ACC112 (cell line): ENCODE data around the gene FOSL1.

Source experiments
- H2AFZ ChIP-seq: fragments of 200-600 bp; sonication (generic); one replicate; pipeline ENCODE4 v1.6.0; 2017; ENCODE audit warnings: antibody characterized with exemption, low read length; ENCODE audit not compliant: unreplicated experiment
- H3K27ac ChIP-seq: fragments of 200-600 bp; sonication (generic); 2 replicates; pipeline ENCODE4 v1.5.1; 2014; ENCODE audit warnings: low read depth, mild to moderate bottlenecking, antibody characterized with exemption, low read length, moderate library complexity
- H3K27me3 ChIP-seq: fragments of 200-600 bp; sonication (generic); 2 replicates; pipeline ENCODE4 v1.6.1; 2014; ENCODE audit warnings: mild to moderate bottlenecking, antibody characterized with exemption, low read length, moderate library complexity, mixed read lengths; ENCODE audit not compliant: insufficient read depth
- H3K36me3 ChIP-seq: fragments of 200-600 bp; sonication (generic); 2 replicates; pipeline ENCODE4 v1.6.1; 2016; ENCODE audit warnings: mild to moderate bottlenecking, antibody characterized with exemption, low read length, moderate library complexity, mixed read lengths; ENCODE audit not compliant: insufficient read depth
- H3K4me1 ChIP-seq: fragments of 200-600 bp; sonication (generic); one replicate; pipeline ENCODE4 v1.6.1; 2016; ENCODE audit warnings: low read length, mixed read lengths; ENCODE audit not compliant: insufficient read depth, unreplicated experiment, control insufficient read depth
- H3K4me3 ChIP-seq: fragments of 200-600 bp; sonication (generic); 2 replicates; pipeline ENCODE4 v1.5.1; 2014; ENCODE audit warnings: mild to moderate bottlenecking, low read depth, low read length
- H3K79me2 ChIP-seq: fragments of 200-600 bp; sonication (generic); one replicate; pipeline ENCODE4 v1.6.0; 2016; ENCODE audit warnings: low read length; ENCODE audit not compliant: control insufficient read depth, unreplicated experiment, insufficient read depth

FOSL1 gene

GRCh38 chr11:65887723-65888162 is 12.4 kb downstream of the FOSL1 start:
- peaks cover 18% of the 10 kb centered on the region for H3K79me2 ChIP-seq
- peak overlapping the region; percentile 86 for H3K4me3 ChIP-seq
- peaks cover 32% of the 10 kb centered on the region for H3K4me1 ChIP-seq
- no peak overlapping the region for H2AFZ ChIP-seq
- peaks cover 12% of the 10 kb centered on the region; the same call in 1 of the 2 replicates for H3K36me3 ChIP-seq
- no peaks in the 10 kb centered on the region for H3K27me3 ChIP-seq
- peak overlapping the region; percentile 72 for H3K27ac ChIP-seq

GRCh38 chr11:65886826-65887722 is 13.1 kb downstream of the FOSL1 start:
- H3K27ac ChIP-seq: peak overlapping the region; percentile 72

GRCh38 chr11:65885808-65886536 is 14.2 kb downstream of the FOSL1 start:
- no peak overlapping the region for H3K27ac ChIP-seq

More at GRCh38 chr11:65886826-65887722, 13.1 kb downstream of the FOSL1 start:
- Histone ChIP-seq H3K4me3 (peak overlapping the region; percentile 86), H3K79me2 (peaks cover 18% of the 10 kb centered on the region), H3K4me1 (peaks cover 26% of the 10 kb centered on the region), H3K36me3 (peaks cover 12% of the 10 kb centered on the region; the same call in 1 of the 2 replicates), H2AFZ (no peak overlapping the region), H3K27me3 (no peaks in the 10 kb centered on the region)

GRCh38 chr11:65885231-65885630 is 15.0 kb downstream of the FOSL1 start:
- Histone ChIP-seq H3K27ac (no peak overlapping the region), H2AFZ (no peak overlapping the region), H3K36me3 (peaks cover 12% of the 10 kb centered on the region; the same call in 1 of the 2 replicates), H3K27me3 (no peaks in the 10 kb centered on the region), H3K79me2 (peaks cover 18% of the 10 kb centered on the region), H3K4me3 (no peak overlapping the region), H3K4me1 (peaks cover 32% of the 10 kb centered on the region)

More at GRCh38 chr11:65885808-65886536, 14.2 kb downstream of the FOSL1 start:
- Histone ChIP-seq H3K4me1 (peaks cover 30% of the 10 kb centered on the region), H3K27me3 (no peaks in the 10 kb centered on the region), H3K79me2 (peaks cover 18% of the 10 kb centered on the region), H3K36me3 (peaks cover 12% of the 10 kb centered on the region; the same call in 1 of the 2 replicates), H2AFZ (no peak overlapping the region), H3K4me3 (peak overlapping the region; percentile 37; the same call in 1 of the 2 replicates)

GRCh38 chr11:65884716-65885092 is 15.5 kb downstream of the FOSL1 start:
- Histone ChIP-seq H3K4me3 (no peak overlapping the region), H2AFZ (no peak overlapping the region), H3K4me1 (peaks cover 27% of the 10 kb centered on the region), H3K36me3 (peaks cover 12% of the 10 kb centered on the region; the same call in 1 of the 2 replicates), H3K79me2 (peaks cover 18% of the 10 kb centered on the region), H3K27me3 (no peaks in the 10 kb centered on the region), H3K27ac (no peak overlapping the region)

GRCh38 chr11:65883786-65884715 is 16.1 kb downstream of the FOSL1 start:
- no peak overlapping the region for H2AFZ ChIP-seq
- no peak overlapping the region for H3K27ac ChIP-seq
- H3K27me3 ChIP-seq: no peaks in the 10 kb centered on the region
- peaks cover 12% of the 10 kb centered on the region; the same call in 1 of the 2 replicates for H3K36me3 ChIP-seq
- H3K79me2 ChIP-seq: peaks cover 18% of the 10 kb centered on the region
- H3K4me1 ChIP-seq: peaks cover 26% of the 10 kb centered on the region
- H3K4me3 ChIP-seq: no peak overlapping the region

- Histone ChIP-seq H3K27me3 (no peaks in the 10 kb centered on the region), H3K79me2 (peaks cover 18% of the 10 kb centered on the region), H3K27ac (no peak overlapping the region), H3K36me3 (peaks cover 12% of the 10 kb centered on the region; the same call in 1 of the 2 replicates), H3K4me1 (peaks cover 26% of the 10 kb centered on the region), H3K4me3 (no peak overlapping the region), H2AFZ (no peak overlapping the region)
These were observed 17.0 kb downstream of the FOSL1 start for GRCh38 chr11:65883058-65883761.

- H3K27ac ChIP-seq: no peak overlapping the region
- no peaks in the 10 kb centered on the region for H3K27me3 ChIP-seq
- H2AFZ ChIP-seq: no peak overlapping the region
- peaks cover 15% of the 10 kb centered on the region for H3K79me2 ChIP-seq
- no peak overlapping the region for H3K4me3 ChIP-seq
- peaks cover 12% of the 10 kb centered on the region; the same call in 1 of the 2 replicates for H3K36me3 ChIP-seq
- peaks cover 26% of the 10 kb centered on the region for H3K4me1 ChIP-seq
These were observed 17.8 kb downstream of the FOSL1 start for GRCh38 chr11:65882120-65883057.
